ENCODE data around the gene STPG4.

GRCh38 chr2:47092465-47092864, 62.6 kb downstream of the STPG4 start:
- no peak for TF ChIP-seq CTCF (conservative IDR thresholded peaks at IDR 0.05)
- no peak for TF ChIP-seq ZFX (IDR thresholded peaks at IDR 0.05)
